ENCODE measurements around the gene PHKA2.

Gene PHKA2

DNA sequence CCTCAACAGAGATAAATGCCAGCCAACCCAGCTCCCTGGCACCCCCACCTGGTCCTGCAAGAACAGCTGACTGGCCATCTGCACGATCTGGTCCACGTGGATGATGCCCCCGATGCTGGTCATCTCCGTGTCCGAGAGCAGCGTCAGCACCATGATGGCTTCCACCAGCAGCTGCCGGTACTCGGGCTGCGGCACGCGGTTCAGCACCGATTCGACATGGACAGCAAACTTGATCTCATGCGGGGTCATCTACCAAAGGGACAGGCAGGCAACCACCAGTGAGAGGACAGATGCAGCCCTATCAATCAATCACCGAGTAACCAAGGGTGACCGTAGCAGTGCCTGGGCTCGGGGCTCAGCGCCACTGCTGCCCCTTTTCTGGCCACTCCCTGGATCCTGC is 89.8 kb downstream of the PHKA2 start:
- Mint-ChIP-seq H3K27me3 (no peaks in the 10 kb centered on the region), H3K27ac (no peak overlapping the region), H3K4me1 (ENCODE audit: low read depth) (peaks cover 4% of the 10 kb centered on the region), H3K9me3 (ENCODE audit: low read depth) (no peaks in the 10 kb centered on the region), H3K36me3 (no peaks in the 10 kb centered on the region), H3K4me3 (no peak overlapping the region)

- Mint-ChIP-seq H3K4me3 (no peak overlapping the region), H3K27me3 (no peaks in the 10 kb centered on the region), H3K4me1 (ENCODE audit: low read depth) (peaks cover 4% of the 10 kb centered on the region), H3K36me3 (no peaks in the 10 kb centered on the region), H3K9me3 (ENCODE audit: low read depth) (no peaks in the 10 kb centered on the region), H3K27ac (no peak overlapping the region)
Measured at GRCh38 chrX:18893536-18893935, 90.4 kb downstream of the PHKA2 start.

DNA sequence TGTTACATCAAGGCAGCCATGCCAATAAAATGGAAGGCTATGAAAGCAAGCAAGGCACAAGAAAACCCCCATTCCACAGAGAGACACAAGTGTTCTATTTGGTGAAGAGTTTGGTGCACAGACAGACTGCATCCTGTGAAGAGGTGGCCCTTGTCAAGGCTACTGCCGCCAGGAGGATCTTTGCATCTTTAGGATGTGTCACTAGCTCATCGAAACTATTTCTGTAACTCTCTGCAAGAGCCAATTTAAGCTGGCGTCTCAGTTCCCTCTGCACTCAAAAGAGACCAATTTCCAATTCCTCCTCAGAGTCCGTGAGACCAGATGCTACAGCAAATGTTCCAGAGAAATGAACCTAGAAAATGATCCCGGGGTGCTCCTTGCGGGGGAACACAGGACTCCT is 91.0 kb downstream of the PHKA2 start:
- Mint-ChIP-seq H3K4me1 (ENCODE audit: low read depth) (peaks cover 4% of the 10 kb centered on the region), H3K27ac (no peak overlapping the region), H3K27me3 (no peaks in the 10 kb centered on the region), H3K36me3 (no peaks in the 10 kb centered on the region), H3K9me3 (ENCODE audit: low read depth) (no peaks in the 10 kb centered on the region), H3K4me3 (no peak overlapping the region)

- Mint-ChIP-seq H3K4me1 (ENCODE audit: low read depth) (peaks cover 12% of the 10 kb centered on the region), H3K27ac (peak overlapping the region; percentile 34), H3K9me3 (ENCODE audit: low read depth) (no peaks in the 10 kb centered on the region), H3K4me3 (no peak overlapping the region), H3K36me3 (no peaks in the 10 kb centered on the region), H3K27me3 (no peaks in the 10 kb centered on the region)
Measured at GRCh38 chrX:18891548-18891945, 92.4 kb downstream of the PHKA2 start.

DNA sequence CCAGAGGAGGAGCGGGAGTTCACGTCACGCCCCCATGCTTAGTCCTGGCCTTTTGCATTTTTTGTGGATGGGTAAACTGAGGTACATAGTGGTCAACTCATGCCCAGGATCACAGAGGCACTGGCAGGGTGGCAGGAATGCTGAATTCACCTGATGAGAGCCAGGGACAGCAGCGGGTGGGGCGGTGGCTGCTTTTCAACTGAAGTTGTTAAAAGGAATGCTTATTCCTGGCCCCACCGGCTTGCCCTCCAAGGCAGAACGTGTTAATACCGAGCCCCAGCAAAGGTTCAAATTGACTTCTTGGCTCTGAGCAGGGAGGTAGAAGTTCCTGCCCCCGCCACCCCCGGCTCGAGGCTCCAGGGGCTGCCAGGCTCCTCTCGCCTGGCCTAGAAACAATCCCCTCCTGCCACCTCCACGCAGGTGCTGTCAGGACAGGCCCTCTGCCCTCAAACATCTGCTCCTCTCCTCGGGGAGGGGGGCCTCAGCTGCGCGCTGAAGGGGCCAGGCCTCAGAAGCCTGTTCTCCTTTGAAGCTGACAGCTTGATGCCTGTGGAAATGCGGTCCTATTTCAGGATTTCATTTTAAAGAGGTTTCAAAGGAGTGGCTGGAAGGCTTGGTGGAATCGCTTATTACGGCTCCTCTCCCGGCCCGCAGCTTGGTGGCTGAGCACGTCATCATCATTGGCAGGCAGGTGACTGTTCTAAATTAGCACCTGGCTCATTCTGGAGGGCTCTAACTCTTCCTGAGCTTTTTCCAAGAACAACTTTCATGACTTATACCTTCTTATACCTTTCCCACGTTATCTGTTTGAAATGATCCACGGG is 93.0 kb downstream of the PHKA2 start:
- H3K27me3 Mint-ChIP-seq, result no peaks in the 10 kb centered on the region
- H3K27ac Mint-ChIP-seq, result peak overlapping the region; percentile 34

DNA sequence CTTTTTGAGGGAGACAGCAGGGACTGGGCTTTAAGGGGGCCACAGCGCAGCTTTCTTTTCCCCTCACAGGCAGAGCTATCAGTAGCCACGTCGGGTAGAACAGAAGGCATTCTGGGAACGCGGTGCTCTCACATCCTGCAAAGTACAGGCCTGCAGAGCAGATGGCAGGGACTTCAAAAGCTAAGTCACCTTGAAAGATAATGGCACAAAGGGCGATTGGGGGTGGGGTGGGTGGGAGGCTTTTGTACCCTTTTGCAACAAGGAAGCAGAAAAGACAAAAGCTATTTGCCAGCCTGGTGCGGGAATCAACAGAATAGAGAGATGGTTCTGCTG is 93.9 kb downstream of the PHKA2 start:
- no peaks in the 10 kb centered on the region for H3K27me3 Mint-ChIP-seq
- peak overlapping the region; percentile 28 for H3K27ac Mint-ChIP-seq
- no peaks in the 10 kb centered on the region for H3K36me3 Mint-ChIP-seq
- peaks cover 28% of the 10 kb centered on the region for H3K4me1 Mint-ChIP-seq (ENCODE audit: low read depth)
- no peaks in the 10 kb centered on the region for H3K9me3 Mint-ChIP-seq (ENCODE audit: low read depth)
- no peak overlapping the region for H3K4me3 Mint-ChIP-seq

More for the DNA sequence above, 93.0 kb downstream of the PHKA2 start:
- Mint-ChIP-seq H3K36me3 (no peaks in the 10 kb centered on the region), H3K4me1 (ENCODE audit: low read depth) (peaks cover 18% of the 10 kb centered on the region), H3K9me3 (ENCODE audit: low read depth) (no peaks in the 10 kb centered on the region), H3K4me3 (no peak overlapping the region)

GRCh38 chrX:18889346-18890048 is 94.4 kb downstream of the PHKA2 start:
- H3K36me3 Mint-ChIP-seq, result no peaks in the 10 kb centered on the region
- no peaks in the 10 kb centered on the region for H3K9me3 Mint-ChIP-seq (ENCODE audit: low read depth)
- H3K27ac Mint-ChIP-seq, result peak overlapping the region; percentile 28
- H3K4me1 Mint-ChIP-seq (ENCODE audit: low read depth), result peaks cover 28% of the 10 kb centered on the region
- H3K4me3 Mint-ChIP-seq, result no peak overlapping the region
- H3K27me3 Mint-ChIP-seq, result no peaks in the 10 kb centered on the region

DNA sequence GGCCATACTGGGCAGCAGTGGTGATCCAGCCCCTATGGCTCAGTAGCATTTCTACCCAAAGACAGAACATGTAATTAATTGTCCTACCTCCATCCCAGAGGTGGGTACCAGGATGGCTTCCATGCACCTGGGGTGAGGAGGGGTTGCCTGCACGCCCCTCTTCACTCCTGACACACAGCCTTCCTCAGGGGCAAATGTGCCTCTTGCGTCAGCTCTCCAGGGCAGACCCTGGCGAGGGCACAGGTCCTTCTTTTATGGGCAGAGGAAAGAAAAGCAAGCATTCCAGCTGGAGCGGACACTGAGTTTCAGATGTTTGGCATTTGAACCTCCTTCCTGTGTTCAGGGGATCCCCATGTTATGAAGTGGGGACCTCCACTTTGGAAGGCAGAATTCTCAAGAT is 95.6 kb downstream of the PHKA2 start:
- H3K27me3 Mint-ChIP-seq, result no peaks in the 10 kb centered on the region

DNA sequence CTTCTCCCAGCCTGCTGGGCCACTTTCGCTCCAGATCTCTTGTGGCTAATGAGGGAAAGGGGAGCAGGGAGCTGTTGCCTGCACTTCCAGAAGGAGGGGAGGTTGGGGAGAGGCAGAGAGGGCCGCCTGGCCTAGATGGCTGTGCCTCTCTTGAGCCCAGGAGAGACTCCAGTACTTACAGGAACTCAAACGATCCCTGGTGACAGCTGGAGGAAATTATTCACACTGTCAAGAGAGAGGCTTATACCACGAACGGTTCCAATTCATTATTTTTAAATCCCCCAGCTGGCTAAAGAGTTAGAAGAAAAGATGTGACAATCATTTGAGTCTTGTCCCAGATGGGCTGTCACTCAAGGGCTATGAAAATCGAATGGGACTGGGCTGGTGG is 96.1 kb downstream of the PHKA2 start:
- Mint-ChIP-seq H3K4me3 (no peak overlapping the region), H3K4me1 (ENCODE audit: low read depth) (peaks cover 30% of the 10 kb centered on the region), H3K36me3 (no peaks in the 10 kb centered on the region), H3K27ac (no peak overlapping the region), H3K27me3 (no peaks in the 10 kb centered on the region), H3K9me3 (ENCODE audit: low read depth) (no peaks in the 10 kb centered on the region)

More for the DNA sequence above, 95.6 kb downstream of the PHKA2 start:
- Mint-ChIP-seq H3K9me3 (ENCODE audit: low read depth) (no peaks in the 10 kb centered on the region), H3K4me1 (ENCODE audit: low read depth) (peaks cover 30% of the 10 kb centered on the region), H3K27ac (no peak overlapping the region), H3K36me3 (no peaks in the 10 kb centered on the region), H3K4me3 (no peak overlapping the region)

DNA sequence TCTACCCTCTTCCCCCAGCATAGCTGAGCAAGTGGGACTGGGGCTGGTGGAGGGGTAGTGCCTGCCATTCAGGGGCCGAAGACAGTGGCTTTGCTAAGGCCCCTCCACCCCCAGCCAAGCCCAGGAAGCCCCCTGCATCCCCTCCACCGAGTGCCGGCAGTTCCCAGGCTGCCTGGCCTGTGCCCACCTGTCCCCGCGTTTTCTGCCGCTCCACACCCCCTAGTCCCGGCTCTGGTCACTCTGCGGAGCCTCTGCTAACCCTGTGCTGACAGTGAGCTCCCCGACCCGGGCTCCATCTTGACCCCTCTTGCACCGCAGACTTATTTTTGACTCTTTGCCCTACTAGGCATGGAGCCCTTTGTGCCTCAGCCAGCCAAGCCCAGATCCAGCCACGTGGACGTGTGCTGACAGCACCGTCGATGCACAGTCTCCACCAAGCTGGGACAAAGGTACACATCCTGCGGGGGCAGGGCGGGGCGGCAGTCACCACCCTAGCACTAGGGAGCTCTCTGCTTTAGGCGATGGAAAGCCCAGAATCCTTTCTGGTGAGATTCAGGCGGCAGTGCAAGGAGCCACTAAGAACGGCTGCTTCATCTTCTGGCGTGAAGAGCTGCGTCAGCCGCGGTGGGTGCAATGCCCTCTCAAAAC is 96.6 kb downstream of the PHKA2 start:
- Mint-ChIP-seq H3K4me1 (ENCODE audit: low read depth) (peaks cover 30% of the 10 kb centered on the region), H3K27ac (peak overlapping the region; percentile 86), H3K4me3 (no peak overlapping the region), H3K36me3 (no peaks in the 10 kb centered on the region), H3K27me3 (no peaks in the 10 kb centered on the region), H3K9me3 (ENCODE audit: low read depth) (no peaks in the 10 kb centered on the region)

- peak overlapping the region; percentile 86 for H3K27ac Mint-ChIP-seq
Measured at GRCh38 chrX:18886344-18887161, 97.4 kb downstream of the PHKA2 start.

DNA sequence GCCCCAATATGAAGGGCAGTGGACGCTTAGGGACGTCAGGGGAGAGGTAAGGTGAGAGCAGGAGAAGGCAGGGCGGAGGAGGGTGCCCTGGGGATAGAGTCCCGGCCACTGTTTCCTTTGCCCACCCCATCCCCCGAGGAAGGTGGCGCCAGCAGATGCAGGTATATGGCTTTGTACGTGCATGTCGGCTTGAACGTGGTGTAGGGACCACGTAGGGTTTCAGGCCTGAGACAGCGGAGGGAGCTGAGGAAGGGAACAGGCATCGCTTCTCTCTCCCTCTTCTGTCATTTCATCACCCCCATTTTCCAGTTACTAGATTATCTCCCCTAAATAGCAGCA is 97.9 kb downstream of the PHKA2 start:
- Mint-ChIP-seq H3K36me3 (no peaks in the 10 kb centered on the region), H3K4me3 (peak overlapping the region; percentile 84), H3K27me3 (no peaks in the 10 kb centered on the region), H3K4me1 (ENCODE audit: low read depth) (peaks cover 30% of the 10 kb centered on the region), H3K27ac (peak overlapping the region; percentile 86), H3K9me3 (ENCODE audit: low read depth) (no peaks in the 10 kb centered on the region)

More at GRCh38 chrX:18886344-18887161, 97.4 kb downstream of the PHKA2 start:
- Mint-ChIP-seq H3K36me3 (no peaks in the 10 kb centered on the region), H3K27me3 (no peaks in the 10 kb centered on the region), H3K4me1 (ENCODE audit: low read depth) (peaks cover 30% of the 10 kb centered on the region), H3K4me3 (peak overlapping the region; percentile 84), H3K9me3 (ENCODE audit: low read depth) (no peaks in the 10 kb centered on the region)

GRCh38 chrX:18885328-18886004 is 98.4 kb downstream of the PHKA2 start:
- no peaks in the 10 kb centered on the region for H3K36me3 Mint-ChIP-seq

DNA sequence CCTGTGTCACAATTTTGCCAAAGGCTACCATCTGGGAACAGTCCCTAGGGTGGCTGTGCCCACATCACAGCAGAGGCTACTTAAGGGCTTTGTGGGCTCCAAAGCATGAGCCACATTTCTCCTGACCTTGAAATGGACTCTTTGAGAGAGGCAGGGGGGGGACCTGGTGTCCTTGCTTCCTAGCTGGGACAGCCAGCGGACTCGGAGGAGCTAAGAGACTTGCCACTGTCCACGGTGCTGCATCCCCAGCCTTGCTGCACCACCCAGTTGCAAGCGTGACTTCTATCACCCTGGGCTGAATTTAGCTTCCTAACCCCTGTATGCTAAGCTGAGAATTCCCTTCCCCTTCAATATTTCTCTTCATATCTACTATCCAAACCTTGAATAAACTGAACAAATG is 99.0 kb downstream of the PHKA2 start:
- H3K9me3 Mint-ChIP-seq (ENCODE audit: low read depth), result no peaks in the 10 kb centered on the region
- peaks cover 28% of the 10 kb centered on the region for H3K4me1 Mint-ChIP-seq (ENCODE audit: low read depth)
- H3K27me3 Mint-ChIP-seq, result no peaks in the 10 kb centered on the region
- no peaks in the 10 kb centered on the region for H3K36me3 Mint-ChIP-seq
- no peak overlapping the region for H3K27ac Mint-ChIP-seq
- no peak overlapping the region for H3K4me3 Mint-ChIP-seq

More at GRCh38 chrX:18885328-18886004, 98.4 kb downstream of the PHKA2 start:
- Mint-ChIP-seq H3K4me3 (peak overlapping the region; percentile 84), H3K27me3 (no peaks in the 10 kb centered on the region), H3K27ac (peak overlapping the region; percentile 86), H3K9me3 (ENCODE audit: low read depth) (no peaks in the 10 kb centered on the region), H3K4me1 (ENCODE audit: low read depth) (peaks cover 30% of the 10 kb centered on the region)

All from activated naive CD8-positive, alpha-beta T cell (primary cell).